Measurements from ENCODE around the gene FRMD7.

The FRMD7 gene

DNA sequence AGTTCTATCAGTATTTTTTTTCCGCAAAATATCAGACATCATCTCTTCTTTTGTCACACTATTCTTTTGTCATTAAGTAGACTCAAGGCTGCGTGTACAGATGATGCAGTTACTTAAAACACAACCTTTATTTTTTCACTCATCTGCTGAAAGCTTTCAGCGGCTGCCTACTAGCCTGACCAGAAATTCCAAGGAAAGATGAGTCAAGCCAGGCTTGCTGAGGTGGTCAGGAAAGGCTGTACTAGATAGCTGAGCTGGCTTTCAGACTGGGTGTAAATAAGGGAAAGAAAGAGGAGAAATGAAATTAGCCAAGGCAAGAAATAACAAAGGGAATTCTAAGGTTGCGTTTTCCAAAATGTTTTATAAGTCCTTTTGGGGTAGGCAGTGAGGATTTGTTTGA, 86.8 kb downstream of the FRMD7 start:
- Mint-ChIP-seq H3K36me3 (ENCODE audit: low read depth) (no peaks in the 10 kb centered on the region), H3K9me3 (no peaks in the 10 kb centered on the region), H3K27ac (peak overlapping the region; percentile 78), H3K27me3 (no peaks in the 10 kb centered on the region), H3K4me1 (ENCODE audit: low read depth) (peaks cover 23% of the 10 kb centered on the region), H3K4me3 (peak overlapping the region; percentile 6)
- intact Hi-C loops (cut with micrococcal nuclease) = no loop called here

DNA sequence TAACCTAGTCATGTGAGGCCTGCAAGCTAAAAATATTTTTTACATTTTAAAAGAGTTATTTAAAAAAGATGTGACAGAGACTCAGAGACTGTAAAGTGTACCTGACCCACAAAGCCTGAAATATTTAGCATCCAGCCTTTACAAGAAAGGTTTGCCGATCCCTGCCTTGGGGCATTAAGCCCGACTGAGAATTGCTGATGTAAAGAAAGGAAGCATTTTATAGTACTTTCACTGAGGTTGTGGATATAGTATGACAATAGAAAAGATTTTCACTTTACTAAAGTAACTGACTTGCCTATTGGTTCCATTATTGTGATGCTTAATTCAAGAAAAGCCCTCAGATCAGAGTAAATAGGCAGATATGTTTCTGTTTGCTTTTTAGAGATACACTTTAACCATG, 87.8 kb downstream of the FRMD7 start:
- Mint-ChIP-seq H3K36me3 (ENCODE audit: low read depth) (no peaks in the 10 kb centered on the region), H3K27ac (peak overlapping the region; percentile 78), H3K4me1 (ENCODE audit: low read depth) (peaks cover 24% of the 10 kb centered on the region), H3K4me3 (no peak overlapping the region), H3K9me3 (no peaks in the 10 kb centered on the region), H3K27me3 (no peaks in the 10 kb centered on the region)
- intact Hi-C loops (cut with micrococcal nuclease) = no loop called here

DNA sequence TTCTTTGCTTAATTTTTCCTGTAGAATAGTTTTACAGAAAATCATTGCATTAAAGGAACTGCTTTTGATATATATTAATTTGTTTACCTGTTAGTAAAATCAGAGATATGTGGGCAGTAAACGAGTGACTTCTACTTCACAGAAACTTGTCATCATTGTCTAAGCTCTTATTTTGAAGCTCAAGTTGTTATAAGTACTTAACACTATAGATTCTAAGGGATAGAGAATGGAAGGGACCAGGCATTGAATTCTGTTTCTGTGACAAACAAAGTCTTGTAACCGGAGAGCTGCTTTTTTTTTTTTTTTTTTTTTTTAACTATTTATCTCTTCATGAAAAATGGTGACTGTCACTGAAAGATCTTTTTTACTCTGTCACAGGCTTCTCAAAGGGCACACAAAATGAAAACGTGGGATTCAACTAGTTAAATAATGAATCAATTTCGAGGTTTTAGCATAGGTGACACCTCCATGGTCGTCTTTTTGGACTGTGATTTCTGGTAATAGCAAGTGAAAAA, 90.3 kb downstream of the FRMD7 start:
- intact Hi-C loops (cut with micrococcal nuclease) = no loop called here

DNA sequence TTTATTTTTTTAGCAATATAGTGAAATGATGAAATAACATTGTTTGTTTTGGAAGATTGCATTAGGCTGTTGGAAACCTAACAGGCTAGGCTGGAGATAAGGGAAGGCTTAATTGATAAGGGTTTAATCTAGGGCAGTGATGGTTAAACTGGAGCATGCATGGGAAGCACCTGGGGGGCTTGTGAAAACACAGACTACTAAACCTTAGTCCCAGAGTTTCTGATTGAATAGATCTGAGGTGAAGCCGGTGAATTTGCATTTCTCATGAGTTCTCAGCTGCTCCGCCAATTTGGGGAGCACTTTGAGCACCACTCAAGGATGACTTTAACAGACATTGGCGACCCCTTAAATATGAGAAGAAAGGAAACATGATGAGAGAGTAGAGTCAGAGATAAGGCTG, 93.2 kb downstream of the FRMD7 start:
- intact Hi-C loops (cut with micrococcal nuclease) = no loop called here
- H3K9me3 Mint-ChIP-seq = no peaks in the 10 kb centered on the region
- peaks cover 23% of the 10 kb centered on the region for H3K4me1 Mint-ChIP-seq (ENCODE audit: low read depth)
- no peak overlapping the region for H3K4me3 Mint-ChIP-seq
- no peak overlapping the region for H3K27ac Mint-ChIP-seq
- peaks cover under 1% of the 10 kb centered on the region for H3K36me3 Mint-ChIP-seq (ENCODE audit: low read depth)
- no peaks in the 10 kb centered on the region for H3K27me3 Mint-ChIP-seq

More for the DNA sequence above, 90.3 kb downstream of the FRMD7 start:
- H3K4me3 Mint-ChIP-seq = no peak overlapping the region
- H3K36me3 Mint-ChIP-seq (ENCODE audit: low read depth) = no peaks in the 10 kb centered on the region
- no peak overlapping the region for H3K27ac Mint-ChIP-seq
- H3K9me3 Mint-ChIP-seq = no peaks in the 10 kb centered on the region
- H3K27me3 Mint-ChIP-seq = no peaks in the 10 kb centered on the region
- H3K4me1 Mint-ChIP-seq (ENCODE audit: low read depth) = peaks cover 24% of the 10 kb centered on the region

DNA sequence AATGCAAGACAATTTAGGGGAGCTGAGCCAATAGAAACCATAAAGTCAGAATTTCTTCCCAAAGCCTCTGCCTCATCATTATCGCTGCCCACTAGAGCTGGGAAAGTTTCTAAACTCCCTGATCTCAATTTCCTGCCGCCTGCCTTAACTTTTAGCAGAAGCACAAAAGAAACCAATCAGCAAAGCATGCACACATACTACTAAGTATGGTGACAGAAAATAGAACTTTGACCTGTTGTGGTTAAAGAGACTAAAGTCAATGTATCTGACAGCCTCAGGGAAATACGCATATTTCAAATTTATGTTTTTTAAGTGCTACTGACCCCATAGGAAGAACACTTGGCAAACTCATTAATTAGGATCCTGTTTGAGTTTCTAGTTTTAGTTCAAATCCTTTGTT, 94.7 kb downstream of the FRMD7 start:
- Mint-ChIP-seq H3K36me3 (ENCODE audit: low read depth) (peaks cover 11% of the 10 kb centered on the region), H3K4me1 (ENCODE audit: low read depth) (peaks cover 38% of the 10 kb centered on the region), H3K9me3 (no peaks in the 10 kb centered on the region), H3K27me3 (no peaks in the 10 kb centered on the region), H3K27ac (no peak overlapping the region), H3K4me3 (no peak overlapping the region)
- intact Hi-C loops (cut with micrococcal nuclease) = no loop called here

DNA sequence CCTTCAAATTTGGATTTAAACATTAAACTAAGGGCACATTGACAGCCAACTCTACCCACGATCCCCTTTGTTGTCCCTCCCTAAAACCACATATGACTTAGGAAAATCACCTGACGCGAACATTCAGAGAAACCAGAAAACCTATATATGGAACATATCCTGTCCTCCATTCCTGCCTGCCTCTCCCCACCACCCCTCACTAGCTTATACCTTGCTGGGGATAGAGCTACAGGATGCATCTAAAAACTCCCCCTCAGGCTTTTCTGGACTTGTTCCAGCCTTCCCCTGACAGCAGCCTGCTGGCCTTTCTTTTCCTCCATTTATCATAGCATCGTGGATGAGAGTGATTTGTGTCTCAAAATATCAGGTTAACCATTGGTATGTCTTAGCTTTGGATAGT, 96.0 kb downstream of the FRMD7 start:
- H3K4me1 Mint-ChIP-seq (ENCODE audit: low read depth) = peaks cover 41% of the 10 kb centered on the region
- H3K27me3 Mint-ChIP-seq = no peaks in the 10 kb centered on the region
- no peaks in the 10 kb centered on the region for H3K9me3 Mint-ChIP-seq
- no peak overlapping the region for H3K4me3 Mint-ChIP-seq
- intact Hi-C loops (cut with micrococcal nuclease) = no loop called here
- no peak overlapping the region for H3K27ac Mint-ChIP-seq
- H3K36me3 Mint-ChIP-seq (ENCODE audit: low read depth) = peaks cover 11% of the 10 kb centered on the region

DNA sequence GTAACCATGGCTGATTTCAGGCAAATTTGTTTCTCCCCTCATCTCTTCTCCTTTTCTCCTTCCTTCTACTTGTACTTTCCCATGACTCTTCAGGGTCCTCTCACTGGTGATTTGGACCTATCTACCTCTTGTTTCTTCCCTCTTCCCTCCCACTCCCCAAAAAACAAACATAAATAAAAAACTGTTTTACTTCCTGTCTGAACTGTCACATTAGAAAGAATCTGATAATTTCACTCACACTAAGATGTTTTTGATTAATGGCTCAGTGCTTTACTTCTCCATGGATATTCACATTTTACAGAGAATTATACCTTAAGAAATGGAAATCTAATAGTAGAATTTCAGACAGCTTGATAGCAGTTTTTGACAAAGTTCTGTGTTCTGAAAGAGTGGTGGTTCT, 97.6 kb downstream of the FRMD7 start:
- Mint-ChIP-seq H3K36me3 (ENCODE audit: low read depth) (peaks cover 11% of the 10 kb centered on the region), H3K9me3 (no peaks in the 10 kb centered on the region), H3K4me3 (no peak overlapping the region), H3K27ac (peak overlapping the region; percentile 35), H3K4me1 (ENCODE audit: low read depth) (peaks cover 41% of the 10 kb centered on the region), H3K27me3 (no peaks in the 10 kb centered on the region)
- intact Hi-C loops (cut with micrococcal nuclease) = no loop called here

Data from dendritic cell treated with granulocyte-macrophage colony-stimulating factor and Interleukin-4, amounts not matched to agents 40 ng/mL and 50 ng/mL, for 4 days (primary cell).